NCI-H748 (cell line): ENCODE results near the gene PARP15.
"Not testable (repeated sequence)": the region's sequence is repeated elsewhere in the genome, so short reads cannot be mapped to it uniquely, and the experiment has no call there.

Experiments used
- DNase-seq: peaks from one replicate; lab custom pipeline; 2025; ENCODE audit not compliant: unreplicated experiment; lab: John Stamatoyannopoulos, UW

PARP15 gene

DNA sequence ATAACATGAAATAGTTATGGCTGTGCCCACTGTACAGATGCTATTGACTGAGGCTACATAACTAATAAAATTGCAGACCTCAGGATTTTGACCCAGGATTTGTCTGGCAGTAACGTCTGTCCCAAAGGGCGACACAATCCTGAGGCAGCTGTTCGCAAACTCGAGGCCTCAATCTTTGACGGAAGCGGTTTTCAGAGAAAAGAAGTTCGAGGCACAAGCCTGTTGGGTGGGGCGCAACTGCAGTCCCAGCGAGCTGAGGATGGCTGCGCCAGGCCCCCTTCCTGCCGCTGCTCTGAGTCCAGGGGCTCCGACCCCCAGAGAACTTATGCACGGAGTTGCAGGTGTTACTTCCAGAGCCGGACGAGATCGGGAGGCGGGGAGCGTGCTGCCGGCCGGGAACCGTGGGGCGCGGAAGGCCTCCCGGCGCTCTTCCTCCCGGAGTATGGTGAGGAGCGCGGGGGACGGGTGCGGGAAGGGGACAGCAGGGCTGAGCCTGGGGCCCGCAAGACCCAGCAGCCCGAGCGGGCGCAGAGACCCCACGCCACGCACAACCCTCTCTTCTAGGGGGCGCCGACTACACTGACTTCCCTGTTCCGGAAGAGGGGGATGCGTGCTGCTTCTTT is at the start of gene PARP15:
Gene PARP15 (plus strand): TSS at position 242 of the 623 bp plus-strand sequence. CDS start 18 bp downstream, at position 260.
- DNase-seq: no peak

DNA sequence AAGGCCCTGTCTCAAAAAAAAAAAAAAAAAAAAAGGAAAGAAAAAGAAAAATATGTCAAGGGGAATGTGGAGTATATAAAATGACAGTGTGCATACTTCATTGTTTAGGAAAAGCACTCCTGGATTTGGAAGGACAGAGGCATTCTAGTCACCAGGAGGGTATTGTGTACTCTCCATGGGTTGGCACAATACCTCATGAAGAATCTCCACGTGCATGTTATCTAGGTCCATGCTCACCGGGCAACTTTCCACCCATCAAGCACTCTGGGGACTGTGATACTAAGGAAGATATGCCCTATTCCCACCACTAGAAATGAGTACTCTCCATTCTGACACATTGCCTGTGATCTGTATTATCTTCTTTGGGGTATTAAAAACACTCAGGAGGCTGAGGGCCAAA is 47.3 kb upstream of the PARP15 start:
- DNase-seq: no peak

GRCh38 chr3:122533480-122533879 is 44.0 kb upstream of the PARP15 start:
- no peak for DNase-seq

- no peak for DNase-seq
Observed at GRCh38 chr3:122533931-122534334, 43.5 kb upstream of the PARP15 start.

- DNase-seq: no peak
Observed at GRCh38 chr3:122535964-122536631, 41.4 kb upstream of the PARP15 start.

DNA sequence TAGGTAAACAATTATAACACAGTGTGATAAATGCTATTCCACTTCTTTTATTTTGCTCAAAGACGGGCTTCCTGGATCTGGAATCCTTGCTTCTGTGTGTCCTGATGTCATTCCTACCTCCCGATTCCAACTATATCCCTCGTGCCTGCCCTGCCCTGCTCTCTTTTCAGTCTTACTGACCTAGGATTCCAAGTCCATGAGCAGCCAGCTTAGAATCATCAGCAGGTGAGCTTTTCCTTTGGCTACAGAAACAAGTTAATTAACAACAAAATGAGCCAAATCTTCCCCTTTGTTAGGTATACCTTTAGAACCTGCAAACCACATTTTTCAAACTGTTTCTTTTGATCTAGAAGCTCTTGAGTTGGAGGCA is 40.8 kb upstream of the PARP15 start:
- DNase-seq: no peak

- DNase-seq: no peak
Observed at GRCh38 chr3:122538956-122539490, 38.4 kb upstream of the PARP15 start.

GRCh38 chr3:122546151-122546550 is 31.3 kb upstream of the PARP15 start:
- DNase-seq: peak; percentile 18

GRCh38 chr3:122548076-122548475 is 29.4 kb upstream of the PARP15 start:
- no peak for DNase-seq

DNA sequence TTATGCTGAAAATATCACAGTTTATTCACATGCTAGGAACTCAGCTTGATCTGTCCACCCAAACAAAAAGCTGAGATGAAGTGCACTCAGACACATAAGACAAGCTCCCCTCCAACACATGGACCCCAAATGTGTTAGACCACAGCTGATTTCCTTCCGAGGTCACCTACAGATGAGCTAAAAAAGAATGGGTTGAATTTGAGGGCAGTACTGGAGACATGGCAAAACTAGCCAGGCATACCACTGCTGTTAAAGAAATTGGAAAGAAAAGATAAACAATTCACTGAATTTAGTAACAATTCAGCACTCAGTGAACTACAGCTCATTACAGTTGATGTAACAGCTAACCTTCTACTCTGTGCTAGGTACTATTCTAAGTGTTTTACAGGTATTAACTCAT is 28.8 kb upstream of the PARP15 start:
- DNase-seq: no peak

DNA sequence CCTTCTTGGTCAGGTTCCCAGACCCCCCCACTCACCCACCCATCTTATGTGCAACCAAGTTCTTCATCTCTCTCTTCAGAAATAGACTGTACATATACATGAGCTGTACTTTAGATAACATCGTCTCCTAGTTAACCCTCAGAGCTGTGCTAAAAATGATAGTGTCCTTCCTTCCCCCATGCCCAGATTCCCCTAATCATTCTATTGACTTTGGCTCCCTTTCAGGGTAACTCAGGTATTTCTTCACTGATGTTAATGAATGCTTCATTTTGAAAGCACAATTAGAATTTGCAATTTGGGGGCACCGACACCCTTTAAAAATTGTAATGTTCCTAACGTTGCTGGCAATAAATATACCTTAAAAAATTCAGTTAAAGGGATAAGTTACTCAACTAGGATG is 24.3 kb upstream of the PARP15 start:
- no peak for DNase-seq

DNA sequence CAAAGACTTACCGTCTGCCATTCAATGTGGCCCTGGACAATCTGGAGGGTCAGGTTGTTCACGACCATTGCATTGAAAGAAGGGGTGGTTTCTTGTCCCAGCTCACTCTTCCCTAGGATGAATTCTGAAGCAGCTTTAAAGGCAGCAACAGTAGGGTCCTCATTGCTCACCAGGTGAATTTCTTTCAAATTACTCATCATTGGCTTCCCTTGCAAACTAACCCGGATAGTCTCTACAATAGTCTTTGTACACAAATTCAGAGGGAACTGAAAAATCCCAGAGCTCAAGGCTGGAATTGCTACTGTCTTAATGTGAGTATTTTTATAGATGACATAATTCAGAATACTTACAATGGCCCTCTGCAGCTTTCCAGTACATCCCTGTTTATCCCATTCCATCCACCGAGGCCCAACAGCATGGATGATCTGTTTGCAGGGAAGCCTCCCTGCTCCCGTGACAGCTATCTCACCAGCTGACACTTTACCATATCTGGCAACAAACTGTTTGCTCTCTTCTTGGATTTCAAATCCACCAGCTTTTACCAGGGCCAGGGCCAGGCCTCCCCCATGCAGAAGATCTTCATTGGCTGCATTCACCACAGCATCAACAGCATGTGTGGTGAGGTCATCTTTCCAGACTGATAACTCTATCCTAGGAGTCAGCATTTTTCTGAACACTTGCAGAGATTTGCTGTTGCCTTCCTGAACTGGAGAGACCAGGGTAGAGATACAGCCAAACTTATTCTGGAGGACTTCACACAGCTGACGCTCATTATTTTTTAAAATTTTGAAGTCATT is 22.0 kb upstream of the PARP15 start:
- DNase-seq: no peak

DNA sequence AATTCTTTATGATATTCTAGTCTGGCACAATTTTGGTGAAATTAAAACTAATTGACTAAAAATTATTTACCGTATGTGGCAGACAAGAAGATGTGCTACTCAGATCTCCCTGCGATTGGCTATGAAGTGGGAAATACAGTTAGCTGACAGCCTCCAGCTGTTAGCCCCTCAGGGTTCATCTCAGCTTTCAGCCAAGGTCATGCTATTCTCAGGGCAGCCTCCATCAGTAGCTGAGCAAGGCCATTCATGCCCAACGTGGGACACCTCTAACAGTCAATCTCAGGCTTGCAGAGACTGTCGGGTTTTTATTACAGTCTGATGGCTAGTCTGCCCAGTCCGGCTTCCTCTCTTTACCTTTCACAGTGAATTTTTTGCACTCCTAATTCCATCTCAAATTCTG is 20.1 kb upstream of the PARP15 start:
- no peak for DNase-seq

GRCh38 chr3:122558605-122559004 is 18.8 kb upstream of the PARP15 start:
- no peak for DNase-seq

GRCh38 chr3:122559906-122560305 is 17.5 kb upstream of the PARP15 start:
- no peak for DNase-seq

GRCh38 chr3:122560680-122561079 is 16.8 kb upstream of the PARP15 start:
- DNase-seq: peak; percentile 52

GRCh38 chr3:122562923-122563716 is 14.3 kb upstream of the PARP15 start:
- DNase-seq: no peak

- no peak for DNase-seq
Observed at GRCh38 chr3:122563717-122564025, 13.8 kb upstream of the PARP15 start.

GRCh38 chr3:122564155-122564912 is 13.1 kb upstream of the PARP15 start, which contains the start of the genes DTX3L and PARP9:
TSS of gene DTX3L (plus strand) at chr3:122564338. CDS start at chr3:122564427, 89 bp downstream.
TSS of gene PARP9 (minus strand) at chr3:122564300. CDS start at chr3:122559620, 4,680 bp downstream.
- peak; percentile 68 for DNase-seq

DNA sequence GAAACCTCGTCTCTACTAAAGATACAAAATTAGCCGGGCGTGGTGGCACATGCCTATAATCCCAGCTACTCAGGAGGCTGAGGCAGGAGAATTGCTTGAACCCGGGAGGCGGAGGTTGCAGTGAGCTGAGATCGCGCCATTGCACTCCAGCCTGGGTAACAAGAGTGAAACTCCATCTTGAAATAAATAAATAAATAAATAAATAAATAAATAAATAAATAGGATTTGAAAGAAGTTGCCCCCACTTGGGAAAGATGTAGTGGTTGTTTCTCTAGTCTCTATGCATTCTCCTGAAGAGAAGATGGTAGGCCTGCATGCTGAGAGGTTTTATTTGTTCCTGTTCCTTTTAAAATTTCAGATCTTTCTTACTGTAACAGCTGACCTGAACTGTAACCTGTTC is 9.3 kb upstream of the PARP15 start:
- not testable (repeated sequence) for DNase-seq
